Germinal center (tissue), 1 donor: ENCODE data around the gene PSMA1.

Source experiments
- DNase-seq: peaks from one replicate; pipeline ENCODE4 v3.0.0; 2012; ENCODE audit warnings: mixed read lengths, low spot score

Gene PSMA1

DNA sequence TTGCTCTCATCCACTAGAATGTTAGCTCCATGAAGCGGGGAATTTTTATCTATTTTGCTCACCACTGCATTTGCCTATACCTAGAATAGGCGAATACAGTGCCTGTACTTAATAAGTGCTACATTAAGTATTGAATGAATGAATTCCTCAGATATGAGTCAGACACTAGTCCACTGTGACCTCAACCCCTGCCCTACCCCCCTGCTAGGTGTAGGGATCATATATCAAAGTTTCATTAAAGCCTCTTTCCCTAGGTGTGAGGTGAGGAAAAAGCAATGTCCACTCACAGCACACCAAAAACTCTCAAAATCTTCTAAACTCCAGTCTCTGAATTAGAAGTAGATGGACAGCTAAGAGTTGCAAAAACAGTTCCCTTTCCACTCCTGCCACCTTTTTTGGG is 9.8 kb upstream of the PSMA1 start:
- no peak for DNase-seq

- no peak for DNase-seq
Observed at GRCh38 chr11:14529321-14529720, 9.1 kb upstream of the PSMA1 start.

DNA sequence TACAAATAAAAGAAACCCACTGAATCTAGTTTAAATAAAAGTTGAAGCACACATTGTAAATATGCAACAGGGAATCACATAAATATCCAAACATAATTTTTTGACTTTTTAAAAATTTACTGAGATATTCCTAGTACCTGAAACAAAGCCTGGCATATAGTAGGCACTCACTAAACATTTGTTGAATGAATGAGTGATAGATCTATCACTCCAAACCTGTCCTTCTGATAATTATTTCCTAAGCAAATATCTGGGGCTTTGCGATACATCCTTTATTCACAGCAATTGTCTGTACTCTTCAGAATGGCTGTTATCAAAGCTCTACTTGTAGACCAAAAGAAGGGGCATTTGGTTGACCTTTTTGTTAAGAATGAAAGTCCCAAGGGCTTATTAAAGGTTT is 2.6 kb upstream of the PSMA1 start:
- DNase-seq, result no peak

- DNase-seq, result no peak
Observed at GRCh38 chr11:14522245-14522644, 2.1 kb upstream of the PSMA1 start.

GRCh38 chr11:14520747-14521151 is 563 bp upstream of the PSMA1 start:
- no peak for DNase-seq

DNA sequence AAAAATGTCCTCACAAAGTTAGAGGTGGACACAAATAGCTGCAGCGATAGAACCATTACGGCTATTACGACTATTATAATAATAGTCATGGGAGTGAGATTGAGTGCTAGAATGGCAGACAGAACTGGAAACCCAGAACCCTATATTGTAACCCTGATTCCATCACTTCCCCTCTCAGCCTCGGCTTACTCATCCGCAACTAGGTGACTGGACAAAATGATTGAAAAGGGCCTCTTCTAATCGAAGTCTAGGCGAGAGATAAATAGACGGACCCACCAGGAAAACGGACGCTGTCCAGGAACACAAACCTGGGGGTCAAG is 629 bp downstream of the PSMA1 start:
- DNase-seq, result peak; percentile 21

DNA sequence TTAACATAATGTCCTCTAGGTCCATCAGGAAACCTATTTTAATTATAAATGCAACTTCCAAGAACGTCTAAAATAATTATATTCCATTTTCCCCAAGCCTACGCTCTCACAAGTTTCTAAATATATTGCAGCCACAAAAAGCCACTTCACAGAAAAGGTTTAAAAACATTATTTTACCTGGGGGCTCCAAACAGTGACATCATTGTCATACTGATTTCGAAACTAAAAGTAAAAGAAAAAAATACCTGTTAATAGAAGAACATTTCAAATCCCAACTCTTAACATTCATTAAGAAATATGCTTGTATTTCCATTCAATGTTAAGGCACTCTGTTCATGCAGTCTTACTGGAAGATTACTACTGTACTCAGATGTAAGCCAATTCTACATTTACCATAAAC is 1.4 kb downstream of the PSMA1 start:
- no peak for DNase-seq

DNA sequence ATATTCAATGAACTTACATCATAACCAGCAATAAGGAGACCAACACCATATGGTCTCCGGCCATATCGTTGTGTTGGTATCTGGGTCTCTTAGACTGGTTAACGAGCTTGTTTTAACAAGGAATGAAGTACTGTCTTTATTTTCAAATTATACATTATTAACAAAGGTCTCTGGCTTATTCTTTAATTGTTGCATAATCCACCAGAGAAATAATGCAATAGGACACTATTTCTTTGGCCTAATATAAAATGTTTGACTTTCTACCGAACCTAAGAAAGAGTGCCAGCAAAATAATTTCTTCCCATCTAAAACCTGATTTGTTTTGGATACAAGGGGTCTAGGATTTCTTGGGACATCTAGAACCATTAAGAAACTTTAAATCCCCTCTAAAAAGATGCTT is 6.4 kb downstream of the PSMA1 start:
- no peak for DNase-seq

GRCh38 chr11:14506532-14506931 is 13.7 kb downstream of the PSMA1 start:
- no peak for DNase-seq

DNA sequence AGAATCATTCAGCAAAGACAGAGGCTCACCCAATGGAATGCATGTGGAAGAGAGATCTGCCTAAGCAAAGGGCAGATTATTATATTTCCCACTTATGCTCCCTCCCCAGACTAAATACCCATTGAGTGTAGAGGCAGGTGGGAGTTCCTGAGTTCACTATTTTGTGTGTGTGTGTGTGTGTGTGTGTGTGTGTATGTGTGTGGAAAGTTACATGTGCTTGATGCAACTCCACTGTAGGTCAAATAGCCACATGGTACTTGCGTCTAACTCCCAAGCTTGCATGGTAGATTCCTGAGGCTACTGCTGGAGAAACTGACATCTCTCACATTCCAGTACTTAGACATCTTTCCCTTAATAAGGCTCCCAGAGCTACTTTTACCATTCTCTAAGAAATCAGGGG is 17.2 kb downstream of the PSMA1 start:
- DNase-seq, result no peak

GRCh38 chr11:14502039-14502438 is 18.1 kb downstream of the PSMA1 start:
- DNase-seq, result no peak

DNA sequence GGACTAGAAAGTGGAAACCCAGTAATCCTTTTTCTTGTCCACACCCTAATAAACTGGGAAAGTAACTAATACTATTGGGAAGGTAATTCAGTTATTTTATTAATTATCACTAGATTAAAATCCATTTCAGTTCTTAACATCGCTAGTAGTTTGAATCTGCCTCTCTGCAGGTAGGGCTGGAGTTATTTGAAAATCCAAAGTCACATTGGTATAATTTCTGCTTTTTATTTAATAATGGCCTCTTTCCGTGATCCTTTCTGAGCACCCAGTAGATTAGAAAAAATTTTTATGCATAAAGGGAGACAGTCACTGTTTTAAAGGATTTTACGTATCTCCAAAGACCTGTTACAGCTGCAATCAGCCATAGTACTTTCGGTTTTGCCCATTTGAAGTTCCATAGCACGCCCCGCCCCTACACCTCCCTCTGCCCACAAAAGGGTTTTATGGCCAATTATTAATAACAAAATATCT is 20.0 kb downstream of the PSMA1 start:
- peak; percentile 51 for DNase-seq

- DNase-seq, result peak; percentile 85
Observed at GRCh38 chr11:14499560-14500180, 20.5 kb downstream of the PSMA1 start, which contains the start of gene COPB1. TSS of gene COPB1 (minus strand) at chr11:14499811. CDS start at chr11:14498928, 883 bp downstream.

- peak; percentile 41 for DNase-seq
Observed at GRCh38 chr11:14499178-14499559, 21.0 kb downstream of the PSMA1 start.

GRCh38 chr11:14480716-14481115 is 39.5 kb downstream of the PSMA1 start:
- no peak for DNase-seq

- no peak for DNase-seq
Observed at GRCh38 chr11:14471127-14471526, 49.1 kb downstream of the PSMA1 start.

GRCh38 chr11:14463623-14464022 is 56.6 kb downstream of the PSMA1 start:
- no peak for DNase-seq

- DNase-seq, result no peak
Observed at GRCh38 chr11:14460147-14460546, 60.0 kb downstream of the PSMA1 start.

DNA sequence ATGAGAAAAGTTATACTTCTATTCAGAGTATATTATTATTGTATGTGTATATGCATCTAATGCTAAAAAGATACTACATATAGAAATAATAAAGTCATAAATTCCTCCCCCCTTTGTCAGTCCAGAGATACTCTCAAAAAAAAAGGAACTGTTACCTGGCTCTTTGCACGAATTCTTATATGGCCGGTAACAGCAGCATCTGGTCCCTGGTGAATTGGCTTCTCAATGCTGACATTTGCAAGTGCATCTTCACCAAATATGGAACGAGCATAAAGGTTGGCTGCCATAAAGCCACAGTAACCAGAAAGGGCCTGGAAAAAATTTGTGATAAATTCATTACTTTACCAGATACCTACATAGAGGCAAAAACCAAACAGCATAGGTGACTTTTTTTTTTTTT is 61.8 kb downstream of the PSMA1 start:
- DNase-seq, result no peak

DNA sequence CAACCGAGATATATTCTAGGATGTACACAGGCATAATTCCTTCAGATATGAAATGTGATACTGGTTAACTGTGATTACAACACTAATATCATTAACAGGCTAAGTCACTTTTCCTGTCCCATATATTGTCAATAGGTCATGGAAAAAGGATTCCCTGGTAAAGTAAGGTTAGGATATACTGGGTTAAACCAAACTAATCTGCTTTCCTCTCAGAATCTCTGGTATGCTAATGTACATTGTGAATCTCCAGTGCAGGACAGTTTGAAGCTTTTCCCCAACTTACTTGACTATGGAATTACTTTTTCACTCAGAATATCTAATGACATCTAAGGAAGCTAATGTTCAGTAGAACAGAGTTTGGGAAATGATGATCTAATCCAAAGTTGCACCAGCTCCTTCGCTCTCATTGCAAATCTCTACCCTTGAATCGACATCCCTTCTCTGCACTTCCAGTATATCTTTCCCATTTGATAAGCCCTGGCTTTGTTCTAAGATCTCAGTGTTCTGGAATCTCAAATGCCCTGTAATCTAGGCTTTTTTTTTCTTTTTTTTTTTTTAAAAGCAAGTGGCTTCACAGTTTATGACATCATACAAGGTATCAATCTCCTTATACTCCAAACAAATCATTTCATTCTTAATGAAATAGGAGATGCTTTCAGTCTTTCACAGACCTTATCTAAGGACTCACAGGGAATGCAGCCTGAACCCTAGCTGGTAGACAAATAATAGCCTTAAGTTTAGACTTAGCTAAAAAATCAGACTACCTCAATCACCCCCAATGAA is 64.3 kb downstream of the PSMA1 start:
- no peak for DNase-seq
